Measurements from ENCODE around the gene RBM5.

RBM5 gene

DNA sequence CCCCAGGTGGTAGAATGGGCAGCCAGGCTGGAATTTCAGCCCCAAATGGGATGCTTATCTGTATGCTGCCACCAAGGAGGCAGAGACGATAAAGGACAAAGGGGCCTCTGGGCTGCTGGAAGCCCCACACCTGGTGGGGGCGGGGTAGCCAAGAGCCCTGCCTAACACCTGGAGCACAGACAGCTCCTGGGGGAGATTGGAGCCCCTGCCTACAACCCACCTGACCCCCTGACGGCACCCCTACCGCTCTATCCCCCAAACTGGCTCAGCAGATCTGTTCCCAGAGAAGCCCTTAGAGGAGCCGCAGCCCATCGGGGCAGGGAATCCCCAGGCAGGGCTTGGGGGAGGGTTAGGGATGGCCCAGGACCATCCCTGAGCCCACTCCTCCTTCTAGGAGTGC, 50.6 kb downstream of the RBM5 start:
- no peak for DNase-seq

DNA sequence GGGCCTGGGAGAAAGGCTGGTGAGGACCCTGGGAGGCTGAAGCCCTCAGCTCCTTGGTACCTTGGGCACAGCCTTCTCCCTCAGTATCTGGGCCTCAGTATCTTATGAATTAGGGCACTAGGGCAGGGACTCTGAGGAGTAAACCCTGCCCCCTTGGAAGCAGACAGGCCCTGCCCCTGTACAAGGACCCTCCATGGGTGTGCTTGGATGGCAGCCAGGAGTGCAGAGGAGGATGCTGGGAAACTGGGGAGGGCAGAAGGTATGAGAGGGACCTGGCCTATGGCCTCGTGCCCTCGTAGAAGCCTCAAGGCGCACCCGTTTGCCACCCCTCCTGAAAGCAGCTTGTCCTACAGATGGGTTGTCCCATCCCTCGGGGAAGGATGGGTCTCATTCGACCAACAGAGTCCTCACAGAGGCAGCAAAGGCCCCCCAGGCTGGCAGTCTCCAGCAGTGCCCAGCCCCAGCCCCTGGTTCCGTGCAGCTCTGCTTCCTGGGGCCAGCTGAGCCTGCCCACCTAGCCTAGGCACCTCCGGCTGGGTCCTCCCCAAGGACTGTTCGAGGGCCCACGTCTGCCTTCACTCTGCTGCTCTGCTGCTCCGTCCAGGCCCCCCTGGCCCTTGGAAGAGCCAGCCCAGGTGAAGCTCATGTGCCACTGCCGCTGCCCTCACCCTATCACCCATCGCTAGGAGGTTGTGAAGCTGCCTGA, 51.2 kb downstream of the RBM5 start:
- DNase-seq = no peak

DNA sequence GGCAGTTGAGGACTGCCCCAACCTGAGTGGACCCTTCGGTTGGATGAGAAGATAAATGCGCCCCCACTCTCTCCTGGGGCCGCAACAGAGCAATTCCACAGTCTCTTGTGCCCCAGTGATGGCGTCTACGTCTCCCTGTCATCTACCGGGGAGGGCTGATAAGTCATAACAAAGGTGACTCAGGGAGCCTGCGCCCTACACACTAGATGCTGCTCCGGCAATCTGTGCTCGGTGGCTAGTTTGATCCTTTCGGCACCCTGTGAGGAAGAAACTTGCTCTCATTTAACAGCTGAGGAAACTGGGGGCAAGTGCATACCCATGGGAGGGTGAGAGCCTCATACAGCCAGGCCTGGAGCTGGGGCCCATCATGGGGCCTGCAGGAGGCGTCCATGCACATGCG, 52.3 kb downstream of the RBM5 start:
- DNase-seq = no peak

DNA sequence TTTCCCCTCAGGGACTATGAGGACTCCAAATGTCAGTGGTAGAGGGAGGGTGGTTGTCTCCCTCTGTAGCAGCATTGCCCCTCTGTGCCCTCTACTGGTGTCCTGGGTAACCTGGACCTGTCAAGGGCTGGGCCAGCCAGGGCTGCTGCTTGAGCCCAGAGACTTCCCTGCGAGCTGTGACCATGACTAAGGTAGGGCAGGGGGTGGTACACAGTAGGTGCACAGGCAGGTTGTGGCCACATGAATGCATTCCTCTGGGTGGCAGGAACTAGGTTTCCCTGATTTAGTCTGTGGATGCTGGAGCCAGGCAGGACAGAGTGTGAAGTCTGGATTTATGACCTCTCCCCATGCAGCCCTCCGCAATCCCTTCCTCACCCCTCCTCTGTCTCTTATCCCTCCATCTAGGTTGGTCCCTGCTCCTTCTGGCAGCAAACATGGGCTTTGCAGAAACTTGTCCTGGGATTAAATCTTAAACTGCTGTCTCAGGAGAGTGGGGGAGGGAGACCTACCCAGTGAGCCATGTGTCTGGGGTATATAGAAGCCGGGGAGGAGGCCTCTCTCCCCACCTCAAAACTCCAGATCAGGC, 57.7 kb downstream of the RBM5 start:
- DNase-seq = no peak

DNA sequence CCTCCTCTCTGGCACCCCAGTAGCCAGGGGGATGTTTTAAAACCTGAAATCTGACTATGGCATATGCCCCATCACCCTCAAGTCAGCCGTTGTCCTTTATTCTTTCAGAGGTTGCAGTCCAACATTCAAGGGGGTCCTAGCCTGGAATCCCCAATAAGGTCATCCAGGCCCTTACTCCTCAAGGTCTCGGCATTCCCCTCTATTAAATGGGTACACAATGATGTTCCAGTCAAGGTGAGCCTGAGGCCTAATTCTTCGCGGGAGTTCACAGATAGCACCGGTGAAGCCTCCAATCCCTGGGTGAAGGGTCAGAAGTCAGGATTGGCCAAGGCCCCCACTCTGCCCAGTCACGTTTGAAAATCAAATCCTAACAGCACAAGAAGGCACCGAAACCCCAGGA, 58.3 kb downstream of the RBM5 start:
- DNase-seq = no peak

DNA sequence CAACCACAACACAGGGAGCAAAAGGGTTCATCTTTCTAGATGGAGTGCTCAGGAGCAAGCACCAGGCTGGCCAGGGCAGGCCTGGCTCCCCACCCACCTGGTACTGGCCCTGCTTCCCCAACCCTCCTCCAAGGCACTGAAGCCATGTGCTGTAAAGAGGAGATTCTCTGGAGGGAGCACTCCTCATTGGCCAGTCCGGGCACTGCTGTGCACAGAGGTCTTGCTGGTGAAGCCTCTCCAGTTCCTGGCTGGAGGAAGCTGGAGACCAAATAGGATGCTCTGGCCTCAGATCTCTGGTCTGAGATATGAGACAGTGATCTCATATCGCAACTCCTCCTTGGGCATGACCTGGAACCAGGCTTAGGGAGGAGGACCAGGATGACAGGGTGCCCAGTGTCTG, 58.7 kb downstream of the RBM5 start:
- no peak for DNase-seq

DNA sequence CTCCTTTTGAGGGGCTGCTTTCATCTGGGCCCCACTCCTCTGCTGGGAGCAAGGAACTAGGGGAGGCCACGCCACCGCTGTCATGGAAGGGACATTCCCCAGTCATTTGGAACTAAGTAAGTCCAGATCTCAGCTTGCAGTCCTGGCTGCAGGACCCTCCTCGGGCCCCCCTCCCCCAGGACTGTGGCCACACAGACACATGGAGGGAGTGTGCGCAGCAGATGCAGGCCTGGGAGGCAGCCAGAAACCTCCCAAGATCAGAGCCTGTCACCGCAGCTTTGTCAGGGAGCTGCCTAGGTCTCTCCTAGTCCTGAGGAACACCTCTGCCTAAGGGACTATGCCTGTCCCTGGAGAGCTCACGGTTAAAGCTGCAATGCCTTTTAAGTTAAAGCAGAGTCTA, 59.1 kb downstream of the RBM5 start:
- DNase-seq = no peak

DNA sequence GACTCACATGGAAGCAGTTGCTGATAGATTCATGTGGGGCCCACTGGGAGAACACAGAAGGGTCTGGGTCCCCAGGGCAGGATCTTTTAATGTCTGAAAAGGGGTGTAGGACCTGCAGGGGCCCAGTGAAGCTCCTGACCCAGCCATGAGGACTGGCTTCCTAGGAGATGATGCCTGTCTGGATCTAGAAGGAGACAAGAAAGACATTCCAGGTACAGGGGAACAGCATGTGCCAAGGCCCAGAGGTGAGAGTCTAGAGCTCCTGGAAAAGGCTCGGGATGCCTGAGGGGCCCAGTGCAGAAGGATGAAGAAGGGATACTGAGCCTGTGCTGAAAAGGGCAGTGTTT, 61.7 kb downstream of the RBM5 start:
- DNase-seq = no peak

DNA sequence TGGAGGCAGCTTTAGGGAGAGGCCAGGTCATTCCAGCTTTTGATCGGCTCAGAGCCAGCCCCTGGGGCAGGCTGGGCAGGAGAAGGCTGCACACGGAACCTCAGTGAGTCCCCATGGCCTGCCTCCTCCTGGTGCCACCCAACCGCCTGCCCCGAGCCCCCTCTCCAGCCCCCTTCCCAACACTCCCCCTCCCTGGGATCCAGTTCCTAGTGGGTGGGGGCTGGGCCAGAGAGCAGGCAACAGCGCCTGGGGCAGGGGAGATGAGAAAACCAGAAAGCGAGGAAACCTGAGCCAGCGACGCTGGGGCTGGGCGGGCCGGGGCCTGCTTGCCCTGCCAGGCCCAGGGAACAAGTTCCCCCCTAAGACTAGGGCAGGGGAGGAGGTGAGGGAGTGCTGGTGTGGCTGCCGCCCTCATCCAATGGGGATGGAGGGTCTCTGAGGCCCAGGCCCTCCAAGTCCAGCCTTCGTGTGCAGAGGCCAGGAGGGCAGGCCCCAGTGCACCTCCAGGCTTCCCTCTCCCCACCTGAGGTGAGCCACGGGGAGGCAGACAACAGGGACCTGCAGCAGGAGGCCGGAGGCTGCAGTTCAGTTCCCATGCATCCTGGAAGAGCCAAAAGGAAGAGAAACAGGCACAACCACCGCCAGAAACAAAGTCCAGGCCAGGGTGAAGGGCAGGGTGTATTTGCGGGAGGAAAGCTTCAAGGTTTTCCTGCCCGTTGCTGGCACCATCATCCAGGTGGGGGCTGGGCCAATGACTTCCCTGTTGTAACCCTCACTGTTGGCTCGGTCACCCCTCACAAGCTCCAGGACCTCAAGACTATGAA, 62.4 kb downstream of the RBM5 start:
- no peak for DNase-seq

DNA sequence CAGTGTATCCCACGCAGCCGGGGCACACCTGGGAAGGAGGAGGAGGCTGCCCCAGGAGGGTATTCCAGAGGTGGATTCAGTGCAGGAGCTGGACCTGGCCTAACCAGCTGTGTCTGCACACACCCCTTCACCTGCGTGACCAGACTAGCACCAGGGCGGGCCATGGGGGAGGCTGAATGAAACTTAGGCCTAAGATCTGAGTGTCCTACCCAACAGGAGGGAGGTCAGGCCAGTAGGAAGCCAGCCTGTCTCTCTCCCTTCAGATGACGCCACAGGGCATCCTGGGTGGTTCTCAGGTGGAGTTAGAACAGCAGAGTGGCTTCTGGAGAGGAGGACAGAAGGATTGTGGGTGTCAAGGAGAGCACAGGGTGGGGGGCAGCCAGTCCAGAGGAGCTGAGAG, 63.0 kb downstream of the RBM5 start:
- no peak for DNase-seq

DNA sequence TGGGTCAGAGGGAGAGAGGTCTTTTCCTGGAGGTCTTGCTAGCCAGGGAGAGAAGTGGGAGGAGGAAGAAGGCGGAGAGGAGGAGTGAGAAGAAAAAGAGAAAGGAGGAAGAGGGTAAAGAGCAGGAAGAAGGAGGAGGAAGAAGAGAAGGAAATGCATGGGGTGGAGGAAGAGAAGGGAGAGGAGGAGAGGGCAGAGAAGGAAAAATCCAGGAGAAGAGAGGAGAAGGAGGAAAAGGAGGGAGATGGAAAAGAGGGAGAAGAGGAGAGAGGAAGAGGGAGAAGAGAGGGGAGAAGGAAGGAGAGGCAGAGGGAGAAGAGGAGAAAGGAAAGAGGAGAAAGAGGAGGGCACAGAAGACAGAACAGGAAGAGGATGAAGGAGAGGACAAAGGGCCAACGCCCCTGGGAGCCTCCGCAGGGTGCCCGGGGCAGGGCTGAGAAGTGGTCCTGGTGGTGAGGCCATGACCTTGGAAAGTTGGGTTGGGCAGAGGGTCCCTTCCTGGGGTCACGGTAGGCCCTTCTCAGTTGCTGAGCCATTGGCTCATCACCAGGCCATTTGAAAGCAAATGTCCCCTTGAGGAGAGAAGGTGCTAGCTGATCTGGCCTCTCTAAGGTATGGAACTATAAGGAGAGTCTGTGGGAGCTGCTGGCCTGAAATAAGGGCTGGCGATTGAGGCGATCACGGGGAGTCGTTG, 65.2 kb downstream of the RBM5 start:
- no peak for DNase-seq

DNA sequence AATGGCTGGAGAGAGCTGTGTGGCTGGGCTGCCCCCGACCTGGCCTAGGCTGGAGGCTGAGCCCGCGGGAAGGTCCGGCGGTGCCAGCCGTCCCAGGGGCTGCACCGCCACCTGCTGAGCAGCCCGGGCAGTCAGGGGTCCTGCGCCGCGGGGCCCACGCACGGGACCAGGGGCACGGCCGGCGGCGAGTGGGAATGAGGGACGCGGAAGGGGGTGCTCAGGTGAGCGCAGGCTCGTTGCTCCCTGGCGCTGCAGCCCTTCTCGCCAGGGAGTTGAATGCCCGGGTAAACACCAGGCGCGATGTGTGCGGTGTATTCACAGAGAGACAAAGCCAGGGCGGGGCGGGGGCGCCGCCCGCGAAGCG, 65.7 kb downstream of the RBM5 start:
- DNase-seq = no peak

DNA sequence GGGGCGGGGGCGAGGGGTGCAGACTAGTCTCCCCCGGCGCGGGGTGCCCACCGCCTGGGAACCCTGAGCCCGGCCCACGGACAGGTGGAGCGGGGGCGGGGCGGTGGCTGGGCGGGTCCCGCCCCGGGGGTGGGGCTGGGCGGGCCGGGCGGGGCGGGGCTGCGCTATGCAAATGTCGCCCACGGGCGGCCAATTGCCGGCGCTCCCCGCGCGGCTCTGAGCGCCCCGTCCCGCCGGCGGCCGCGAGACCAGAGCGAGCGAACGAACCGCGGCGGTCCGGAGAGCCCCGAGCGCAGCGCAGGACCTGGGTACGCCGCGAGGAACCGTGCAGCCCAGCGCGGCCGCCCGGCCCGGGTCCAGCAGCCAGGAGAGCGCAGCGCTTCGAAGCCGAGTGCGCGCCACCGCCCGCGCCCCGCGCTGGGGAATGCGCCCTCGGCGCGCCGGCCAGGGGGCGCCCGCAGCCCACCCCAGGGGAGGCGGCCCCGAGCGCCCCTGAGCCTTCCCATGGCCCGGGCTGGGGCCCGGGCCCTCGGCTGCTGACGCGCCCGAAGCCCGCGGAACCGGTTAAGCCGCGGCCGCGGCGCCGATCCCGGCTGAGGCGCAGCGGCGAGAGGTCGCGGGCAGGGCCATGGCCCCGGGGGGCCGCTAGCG, 66.2 kb downstream of the RBM5 start, which contains the start of gene SEMA3F:
Gene SEMA3F, plus strand, starts transcription at position 485 of the 651 bp plus-strand sequence. CDS start 4,299 bp downstream, outside the sequence.
- DNase-seq = peak; percentile 59 to 73

DNA sequence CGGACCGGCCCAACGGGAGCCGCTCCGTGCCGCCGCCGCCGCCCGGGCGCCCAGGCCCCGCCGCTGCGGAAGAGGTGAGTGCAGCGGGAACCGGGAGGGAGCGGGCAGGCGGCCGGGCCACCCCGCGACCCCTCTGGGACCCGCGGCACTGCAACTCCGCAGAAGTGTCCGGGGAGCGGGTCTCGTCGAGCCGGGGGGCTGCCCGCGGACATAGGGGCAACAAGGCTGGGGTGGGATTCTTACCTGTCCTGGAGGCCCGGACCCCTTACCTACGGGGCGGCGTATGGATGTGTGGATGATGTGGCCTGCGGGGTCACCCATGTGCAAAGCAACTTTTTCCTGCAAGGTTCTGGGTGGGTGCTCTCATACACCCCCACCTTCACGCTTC, 66.8 kb downstream of the RBM5 start:
- no peak for DNase-seq

DNA sequence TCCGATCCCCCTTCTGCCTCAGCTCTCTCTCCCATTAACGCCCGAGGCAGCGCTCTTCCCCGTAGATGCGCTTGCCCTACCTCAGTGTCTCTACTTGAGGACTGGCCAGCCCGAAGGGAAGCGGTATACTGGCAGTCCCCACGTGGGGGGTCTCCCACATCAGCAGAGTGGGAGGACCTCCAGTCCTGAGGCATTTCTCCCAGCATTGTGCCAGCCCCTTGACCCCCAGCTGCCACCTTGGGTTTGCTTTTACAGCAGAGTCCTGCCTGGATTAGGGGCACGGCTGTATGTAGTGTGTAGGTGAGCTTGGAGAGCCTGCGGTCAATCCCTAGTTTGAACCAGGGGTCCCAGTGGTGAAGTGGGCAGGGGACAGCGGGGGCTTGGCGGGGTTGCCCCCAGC, 67.2 kb downstream of the RBM5 start:
- no peak for DNase-seq

DNA sequence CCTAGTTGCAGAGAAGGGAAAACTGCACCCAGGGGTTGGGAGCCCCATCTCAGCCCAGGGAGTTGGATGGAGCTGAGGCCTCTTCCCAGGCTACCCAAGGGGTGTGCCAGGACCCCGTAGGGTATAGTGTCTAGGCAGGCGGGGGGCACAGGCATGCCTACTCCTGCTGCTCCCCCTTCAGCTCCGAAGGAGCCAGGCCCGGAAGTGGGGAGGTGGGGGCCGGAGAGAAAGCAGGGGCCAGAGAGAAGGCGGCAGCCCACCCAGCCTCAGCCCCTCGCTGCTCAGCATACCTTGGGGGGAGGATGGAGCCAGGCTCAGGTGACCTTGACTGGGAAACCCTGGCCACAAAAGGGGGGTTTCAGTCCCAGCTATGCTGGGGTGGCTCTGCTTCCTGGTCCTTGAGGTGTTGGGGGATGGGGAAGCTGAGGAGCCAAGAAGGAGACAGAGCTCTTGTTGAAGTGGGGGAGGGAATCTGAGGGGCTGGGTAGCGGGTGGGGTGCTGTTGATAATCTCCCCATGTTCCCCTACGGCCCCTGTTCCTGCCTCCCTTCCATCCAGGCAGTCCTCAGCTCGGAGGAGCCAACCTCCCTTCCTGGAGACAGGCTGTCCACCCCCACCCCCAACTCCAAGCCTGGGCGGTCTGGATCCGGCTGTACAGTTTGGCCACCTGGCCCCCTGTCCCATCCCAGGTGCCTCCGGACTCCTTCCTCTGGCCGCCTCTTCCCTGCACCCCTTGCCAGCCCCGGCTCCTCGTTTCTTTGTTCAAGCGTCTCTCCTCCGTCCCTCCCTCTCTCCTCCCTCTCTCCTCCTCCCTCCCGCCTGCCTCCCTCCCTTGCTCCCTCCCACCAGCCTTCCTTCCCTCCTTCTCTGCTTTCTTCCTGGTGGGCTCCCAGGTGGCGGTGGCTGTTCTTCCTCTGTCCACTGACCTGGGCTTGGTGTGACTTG, 68.1 kb downstream of the RBM5 start:
- DNase-seq = no peak

DNA sequence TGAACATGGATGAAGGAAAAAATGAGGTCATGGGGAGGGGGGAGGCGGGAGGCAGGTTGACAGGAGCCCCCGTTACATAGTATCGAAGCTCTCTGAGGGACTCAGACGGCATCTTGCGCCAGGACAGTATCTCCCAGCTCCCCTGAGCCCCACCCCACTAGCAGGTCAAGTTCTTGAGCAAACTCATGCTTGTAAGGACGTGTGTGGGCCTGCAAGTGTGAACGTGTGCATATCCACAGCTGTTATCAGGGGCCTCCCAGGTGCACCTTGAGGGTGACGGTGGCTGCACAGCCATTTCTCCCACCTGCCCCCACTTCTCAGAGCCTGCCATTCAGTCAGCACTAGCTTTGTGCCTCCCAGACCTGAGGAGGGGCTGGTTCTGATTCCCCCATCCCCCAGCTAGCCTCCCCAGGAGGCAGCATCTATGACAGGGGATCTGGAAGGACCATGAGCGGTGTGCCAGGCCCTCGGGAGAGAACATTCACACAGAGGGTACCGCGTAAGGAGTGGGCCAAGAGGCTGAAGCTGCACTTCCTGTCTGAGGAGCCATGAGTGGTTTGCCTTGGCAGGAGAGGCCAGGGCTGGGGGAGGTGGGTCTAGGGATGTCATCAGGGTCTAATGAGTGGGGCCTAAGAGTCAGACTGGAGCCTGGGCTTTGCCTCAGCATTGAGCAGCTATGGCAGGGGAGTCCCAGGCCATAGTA, 69.3 kb downstream of the RBM5 start:
- DNase-seq = no peak

DNA sequence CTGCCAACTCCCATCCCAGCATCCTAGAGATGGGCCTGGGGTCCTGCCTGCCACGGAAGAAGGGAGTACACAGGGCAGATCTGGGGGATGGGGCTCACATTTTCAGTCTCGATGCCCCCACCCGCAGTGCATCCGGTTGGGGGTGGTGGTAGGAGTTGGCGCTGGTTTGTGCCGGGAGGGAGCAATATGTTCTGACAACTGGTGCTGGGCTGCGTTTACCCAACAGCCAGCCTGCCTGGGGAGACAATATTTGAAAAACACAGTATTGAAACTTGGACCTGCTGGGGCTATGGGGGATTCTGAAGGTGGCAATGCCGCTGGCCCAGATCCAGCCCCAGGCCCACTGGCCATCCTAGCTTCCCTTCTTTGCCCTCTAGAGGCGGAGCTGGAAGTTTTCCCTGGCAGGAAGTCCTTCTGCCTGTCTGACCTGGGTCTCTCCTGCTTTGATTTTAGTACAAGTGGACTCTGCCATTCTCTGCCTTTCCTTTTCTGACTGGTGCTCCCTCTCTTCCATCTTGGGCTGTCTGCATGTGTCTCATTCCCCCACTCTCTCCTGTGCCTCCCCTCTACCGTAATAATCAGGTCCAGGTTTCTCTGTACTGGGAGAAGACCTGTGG, 69.9 kb downstream of the RBM5 start:
- no peak for DNase-seq

DNA sequence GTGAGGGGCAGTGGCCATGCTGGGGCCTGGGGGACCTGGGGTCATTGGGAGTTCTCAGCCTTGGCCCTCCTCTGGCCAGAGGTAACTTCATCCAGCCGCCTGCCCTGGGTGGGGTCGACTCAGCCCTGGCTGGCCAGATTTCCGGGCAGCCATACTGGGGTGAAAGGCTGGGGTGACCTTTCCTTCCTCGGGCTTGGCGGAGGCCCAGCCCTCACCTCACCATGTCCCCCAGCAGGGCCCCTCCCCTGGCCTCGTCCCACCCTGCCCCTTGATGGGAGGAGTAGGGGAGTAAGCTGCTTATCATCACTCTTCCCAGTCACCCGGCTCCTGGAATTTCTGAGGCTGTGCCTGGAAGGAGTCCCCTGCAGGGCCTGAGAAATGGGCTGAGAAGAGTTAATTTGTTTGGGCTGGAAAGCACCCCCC, 71.9 kb downstream of the RBM5 start:
- DNase-seq = no peak

DNA sequence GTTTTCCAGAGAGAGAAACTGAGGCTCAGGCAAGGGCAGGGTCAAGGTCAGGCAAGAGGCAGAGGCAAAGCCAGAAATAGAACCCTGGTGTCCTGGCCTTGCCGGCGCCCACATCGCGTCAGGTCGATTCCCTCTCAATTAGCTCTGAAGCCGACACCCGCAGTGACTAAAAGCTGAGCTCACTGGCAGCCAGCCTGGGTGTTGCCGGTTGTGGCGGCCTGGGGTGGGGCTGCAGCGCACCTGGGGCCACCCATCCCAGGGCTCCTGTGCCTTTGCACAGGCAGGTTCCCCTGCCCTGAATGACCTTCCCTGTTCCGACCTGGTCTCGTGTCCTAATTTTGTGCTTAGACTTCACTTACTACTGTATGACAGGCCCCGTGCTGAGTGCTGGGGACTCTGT, 72.6 kb downstream of the RBM5 start:
- DNase-seq = no peak

Measured in activated CD4-positive, alpha-beta T cell treated with anti-CD3 and anti-CD28 coated beads for 4 hours (primary cell).